NCI-H146 (cell line): ENCODE results near the gene PACSIN3.

Experiments
- DNase-seq: peaks from one replicate; lab custom pipeline; 2025; lab: John Stamatoyannopoulos, UW

PACSIN3 gene

DNA sequence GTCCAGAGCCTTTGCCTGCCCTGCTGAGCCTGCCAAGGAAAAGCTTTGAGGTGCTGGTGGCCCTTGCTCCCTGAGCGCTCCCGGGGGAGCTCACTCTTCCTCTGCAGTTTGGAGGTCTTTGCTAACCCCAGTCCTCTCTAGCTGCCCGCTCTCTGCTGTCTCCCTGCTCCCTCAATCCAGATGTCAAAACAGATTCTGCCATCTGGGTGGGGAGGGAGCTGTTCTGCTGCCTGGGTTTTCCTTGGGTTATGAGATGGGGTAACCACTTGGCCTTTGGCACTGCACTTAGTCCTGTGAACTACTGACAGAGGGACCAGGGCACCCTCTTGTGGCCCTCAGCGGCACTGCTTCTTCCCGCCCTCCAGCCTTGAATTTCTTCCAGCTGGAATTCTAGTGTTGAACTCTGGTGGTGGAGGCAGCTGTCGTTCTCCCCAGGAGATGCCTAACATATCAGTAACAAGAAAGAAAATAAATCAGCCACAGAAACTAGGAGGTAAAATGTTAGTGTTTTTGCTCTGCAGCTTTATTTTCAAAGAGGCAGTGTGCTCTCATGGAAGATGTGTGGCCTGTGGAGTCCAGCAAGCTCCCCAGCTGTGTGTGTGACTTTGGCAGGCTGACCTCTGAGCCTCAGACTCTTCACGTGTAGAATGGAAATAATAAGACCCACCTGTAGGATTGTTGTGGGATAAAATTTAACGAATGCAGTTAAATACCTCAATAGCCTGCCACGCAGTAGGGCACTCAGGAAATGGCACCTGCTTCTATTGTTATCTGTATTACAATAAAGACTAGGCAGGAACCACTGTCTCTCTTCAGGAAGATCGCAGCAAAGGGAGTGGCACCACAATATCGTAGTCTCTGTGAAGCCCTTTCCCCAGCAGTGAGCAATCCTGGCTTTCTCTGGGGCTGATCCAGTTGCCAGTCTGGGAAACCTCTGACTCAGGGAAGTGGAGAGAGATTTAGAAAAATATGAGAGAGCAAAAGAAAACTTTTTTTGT is 33.0 kb downstream of the PACSIN3 start:
- peak; percentile 84 for DNase-seq

DNA sequence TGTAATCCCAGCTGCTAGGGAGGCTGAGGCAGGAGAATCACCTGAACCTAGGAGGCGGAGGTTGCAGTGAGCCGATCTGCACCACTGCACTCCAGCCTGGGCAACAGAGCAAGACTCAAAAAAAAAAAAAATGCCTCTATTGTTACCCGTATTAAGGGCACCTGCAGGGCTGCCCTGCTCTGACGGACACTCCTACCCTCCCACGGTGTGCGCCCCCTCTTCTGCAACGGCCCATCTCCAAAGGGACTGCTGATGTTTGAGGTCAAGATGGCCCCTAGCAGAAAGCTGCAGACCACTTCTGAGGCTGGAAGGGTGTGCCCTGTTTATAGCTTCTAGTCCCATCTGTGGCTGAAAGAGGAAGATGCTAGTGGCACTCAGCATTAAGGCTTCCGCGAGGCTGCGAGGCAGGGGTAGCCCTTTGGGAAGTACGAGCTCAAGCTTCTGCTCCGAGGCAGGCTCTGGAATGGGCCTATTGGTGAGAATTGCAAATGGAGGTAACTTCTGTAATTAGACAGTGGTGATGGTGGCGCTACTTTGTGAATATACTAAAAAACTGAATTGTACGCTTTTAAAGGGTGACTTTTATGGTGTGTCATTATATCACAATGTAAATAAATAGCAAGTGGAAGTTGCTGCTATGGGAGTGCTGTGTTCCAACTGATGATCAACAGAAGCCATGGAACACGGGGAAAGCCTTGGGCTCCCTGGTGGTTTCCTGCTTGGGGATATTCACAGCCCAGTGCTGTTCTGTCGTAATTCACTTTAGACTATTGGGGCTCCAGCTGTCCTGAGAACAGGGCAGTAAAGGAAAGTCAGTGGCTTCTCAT is 33.9 kb downstream of the PACSIN3 start:
- no peak for DNase-seq

DNA sequence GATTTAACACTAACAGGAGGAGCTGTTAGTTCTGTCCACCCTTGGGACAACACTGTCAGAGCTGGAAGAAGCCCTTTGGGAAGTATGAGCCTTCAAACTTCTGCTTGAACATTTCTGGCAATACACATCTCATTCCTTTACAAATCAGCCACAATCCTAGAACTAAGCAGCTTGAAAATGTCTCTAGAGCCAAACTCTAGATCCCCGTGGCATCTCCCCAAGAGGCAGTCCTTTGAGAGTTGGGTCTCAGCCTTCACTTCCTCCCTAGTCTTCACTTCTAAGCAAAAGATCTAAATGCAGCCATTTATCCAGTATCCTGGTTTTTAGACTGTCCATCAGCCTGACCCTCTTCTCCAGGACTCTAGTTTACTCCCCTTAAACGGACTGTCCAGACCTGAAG is 36.5 kb downstream of the PACSIN3 start:
- no peak for DNase-seq

GRCh38 chr11:47148903-47149531 is 37.2 kb downstream of the PACSIN3 start:
- no peak for DNase-seq

DNA sequence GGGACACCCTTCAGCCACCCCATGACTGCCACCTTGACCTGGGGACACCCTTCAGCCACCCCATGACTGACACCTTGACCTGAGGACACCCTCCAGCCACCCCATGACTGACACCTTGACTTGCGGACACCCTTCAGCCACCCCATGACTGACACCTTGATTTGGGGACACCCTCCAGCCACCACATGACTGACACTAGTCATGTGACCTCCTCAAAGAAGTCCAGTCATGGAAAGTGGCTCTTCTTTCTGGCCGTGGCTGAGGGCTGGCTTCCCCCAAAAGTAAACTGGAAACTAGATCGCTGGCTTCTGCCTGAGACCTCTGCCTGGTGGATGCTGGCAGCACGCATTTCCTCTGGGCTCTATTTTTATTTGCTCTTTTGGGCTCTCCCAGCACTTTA is 38.0 kb downstream of the PACSIN3 start:
- DNase-seq = no peak

GRCh38 chr11:47147681-47148080 is 38.6 kb downstream of the PACSIN3 start:
- DNase-seq = no peak

GRCh38 chr11:47147250-47147649 is 39.0 kb downstream of the PACSIN3 start:
- no peak for DNase-seq

GRCh38 chr11:47144541-47144940 is 41.7 kb downstream of the PACSIN3 start:
- DNase-seq = no peak

DNA sequence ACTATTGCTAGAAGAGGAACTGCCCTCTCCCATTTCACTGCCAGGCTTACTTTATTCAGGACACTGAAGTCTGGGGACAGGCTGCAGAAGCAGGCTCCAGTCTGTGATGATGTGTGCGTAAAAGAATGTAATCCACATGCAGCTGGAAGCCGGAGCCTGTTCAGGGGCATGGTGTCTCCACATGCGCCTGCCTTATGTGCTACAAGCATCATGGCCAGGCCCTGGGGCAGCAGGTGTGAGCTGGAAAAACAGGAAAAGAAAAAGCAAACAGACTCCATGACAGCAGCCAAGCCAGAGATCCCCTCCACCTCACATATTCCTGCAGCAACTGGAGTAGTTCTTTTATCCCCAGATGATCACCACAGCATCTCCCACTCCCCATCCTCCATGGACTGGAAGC is 42.9 kb downstream of the PACSIN3 start:
- DNase-seq = peak; percentile 72

DNA sequence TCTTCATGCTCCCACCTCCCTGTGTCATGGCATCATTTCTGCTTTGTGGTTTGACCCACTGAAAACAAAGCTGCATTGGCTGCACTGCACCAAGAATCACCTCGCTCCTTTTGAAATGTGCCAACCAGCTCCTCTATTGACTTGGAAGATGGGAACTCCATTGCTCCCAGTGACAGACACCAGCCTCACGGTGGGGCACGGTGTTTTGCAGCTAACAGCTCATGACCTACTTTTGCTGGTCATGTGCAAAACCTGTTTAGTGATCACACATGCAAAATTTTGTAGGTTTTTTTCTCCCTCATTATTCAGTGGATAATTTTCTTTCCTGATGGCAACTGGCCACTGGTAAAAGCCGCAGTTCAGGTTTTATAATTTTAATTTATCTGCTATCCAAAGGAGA is 46.4 kb downstream of the PACSIN3 start:
- DNase-seq = no peak

GRCh38 chr11:47137476-47137875 is 48.8 kb downstream of the PACSIN3 start:
- DNase-seq = no peak

GRCh38 chr11:47136921-47137320 is 49.3 kb downstream of the PACSIN3 start:
- DNase-seq = no peak

- no peak for DNase-seq
Observed at GRCh38 chr11:47136327-47136726, 49.9 kb downstream of the PACSIN3 start.

GRCh38 chr11:47132981-47133380 is 53.3 kb downstream of the PACSIN3 start:
- no peak for DNase-seq

- DNase-seq = peak; percentile 28
Observed at GRCh38 chr11:47132490-47132889, 53.7 kb downstream of the PACSIN3 start.

- no peak for DNase-seq
Observed at GRCh38 chr11:47131136-47131535, 55.1 kb downstream of the PACSIN3 start.

- peak; percentile 97 for DNase-seq
Observed at GRCh38 chr11:47130543-47130942, 55.7 kb downstream of the PACSIN3 start.
